Esophagus muscularis mucosa (tissue), 4 donors: ENCODE results near the gene KRTAP12-1.

Source experiments
- CTCF ChIP-seq, 3 experiments: fragments of 200-600 bp in 2 of 3; fragments of 450-650 bp in 1 of 3; sonication (generic) in 2 of 3; IDR thresholded peaks; one replicate each; pipeline ENCODE4 v1.5.1; 2017 to 2019; ENCODE audit warnings: antibody characterized with exemption in 3 of 3, mild to moderate bottlenecking in 2 of 3, moderate library complexity in 1 of 3
- EP300 ChIP-seq: sonication (generic); formaldehyde crosslinking; IDR thresholded peaks from one replicate; pipeline ENCODE4 v1.6.1; 2017; ENCODE audit warnings: antibody characterized with exemption
- POLR2A ChIP-seq: fragments of 450-650 bp; IDR thresholded peaks from one replicate; pipeline ENCODE4 v1.6.1; 2017; ENCODE audit warnings: antibody characterized with exemption, moderate library complexity, mild to moderate bottlenecking, low read depth
- POLR2AphosphoS5 ChIP-seq, 2 donors: sonication (generic); formaldehyde crosslinking; IDR thresholded peaks; one replicate each; pipeline ENCODE4 v1.6.1; 2017; ENCODE audit warnings: antibody characterized with exemption in 2 of 2

- TF ChIP-seq CTCF (IDR thresholded peaks at IDR 0.05) = no peak
- no peak for TF ChIP-seq EP300
- TF ChIP-seq POLR2A = no peak
- TF ChIP-seq POLR2AphosphoS5 (IDR thresholded peaks at IDR 0.05) = no peak
Observed at GRCh38 chr21:44708866-44709425, 27.0 kb upstream of the KRTAP12-1 start.
